AG09309 (cell line): Measurements from ENCODE around the gene RNASEH2A.
"Not testable (repeated sequence)": the region's sequence is repeated elsewhere in the genome, so short reads cannot be mapped to it uniquely, and the experiment has no call there.

Experiments used
- DNase-seq: peaks from one replicate; pipeline ENCODE4 v3.0.0-alpha.2; 2010; ENCODE audit warnings: low read depth
- H3K4me3 ChIP-seq: 2 replicates; pipeline ENCODE4 v1.5.1; 2011; ENCODE audit warnings: mild to moderate bottlenecking, low read depth, low read length, moderate library complexity; ENCODE audit not compliant: control insufficient read depth
- TF ChIP-seq, protein P1 (sequence below): IDR thresholded peaks from 2 replicates; pipeline ENCODE4 v1.5.1; 2011; ENCODE audit warnings: mild to moderate bottlenecking, low read depth, low read length, inconsistent platforms; ENCODE audit not compliant: insufficient read depth, control insufficient read depth; ENCODE audit errors: missing control alignments

RNASEH2A gene

GRCh38 chr19:12802267-12803106 is 3.9 kb upstream of the RNASEH2A start:
- TF ChIP-seq, protein P1, sequence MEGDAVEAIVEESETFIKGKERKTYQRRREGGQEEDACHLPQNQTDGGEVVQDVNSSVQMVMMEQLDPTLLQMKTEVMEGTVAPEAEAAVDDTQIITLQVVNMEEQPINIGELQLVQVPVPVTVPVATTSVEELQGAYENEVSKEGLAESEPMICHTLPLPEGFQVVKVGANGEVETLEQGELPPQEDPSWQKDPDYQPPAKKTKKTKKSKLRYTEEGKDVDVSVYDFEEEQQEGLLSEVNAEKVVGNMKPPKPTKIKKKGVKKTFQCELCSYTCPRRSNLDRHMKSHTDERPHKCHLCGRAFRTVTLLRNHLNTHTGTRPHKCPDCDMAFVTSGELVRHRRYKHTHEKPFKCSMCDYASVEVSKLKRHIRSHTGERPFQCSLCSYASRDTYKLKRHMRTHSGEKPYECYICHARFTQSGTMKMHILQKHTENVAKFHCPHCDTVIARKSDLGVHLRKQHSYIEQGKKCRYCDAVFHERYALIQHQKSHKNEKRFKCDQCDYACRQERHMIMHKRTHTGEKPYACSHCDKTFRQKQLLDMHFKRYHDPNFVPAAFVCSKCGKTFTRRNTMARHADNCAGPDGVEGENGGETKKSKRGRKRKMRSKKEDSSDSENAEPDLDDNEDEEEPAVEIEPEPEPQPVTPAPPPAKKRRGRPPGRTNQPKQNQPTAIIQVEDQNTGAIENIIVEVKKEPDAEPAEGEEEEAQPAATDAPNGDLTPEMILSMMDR: no peak
- no peak for DNase-seq
- H3K4me3 ChIP-seq: peak overlapping the region; percentile 86

- H3K4me3 ChIP-seq: no peak overlapping the region
These were observed 2.3 kb upstream of the RNASEH2A start for GRCh38 chr19:12804051-12804450.

DNA sequence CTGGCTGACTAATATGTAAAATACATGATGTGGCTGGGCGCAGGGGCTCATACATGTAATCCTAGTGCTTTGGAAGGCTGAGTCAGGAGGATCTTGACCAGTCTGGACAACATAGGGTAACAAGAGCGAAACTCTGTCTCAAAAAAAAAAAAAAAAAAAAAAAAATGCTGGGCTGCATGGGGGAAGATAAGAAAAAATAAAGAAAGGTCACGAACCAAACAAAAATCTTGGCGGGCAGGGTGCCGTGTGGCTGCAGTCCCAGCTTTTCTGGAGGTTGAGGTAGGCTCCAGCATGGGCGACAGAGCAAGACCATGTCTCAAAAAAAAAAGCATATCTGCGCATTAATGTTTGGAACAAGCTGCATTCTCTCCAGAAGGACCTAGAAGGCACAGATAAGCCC is 8.7 kb downstream of the RNASEH2A start:
- H3K4me3 ChIP-seq: no peak overlapping the region
- TF ChIP-seq, protein P1: no peak
- DNase-seq: no peak

More at GRCh38 chr19:12804051-12804450, 2.3 kb upstream of the RNASEH2A start:
- DNase-seq: no peak
- TF ChIP-seq, protein P1: no peak

GRCh38 chr19:12817188-12817587 is 10.8 kb downstream of the RNASEH2A start:
- DNase-seq, H3K4me3 ChIP-seq: not testable (repeated sequence)

DNA sequence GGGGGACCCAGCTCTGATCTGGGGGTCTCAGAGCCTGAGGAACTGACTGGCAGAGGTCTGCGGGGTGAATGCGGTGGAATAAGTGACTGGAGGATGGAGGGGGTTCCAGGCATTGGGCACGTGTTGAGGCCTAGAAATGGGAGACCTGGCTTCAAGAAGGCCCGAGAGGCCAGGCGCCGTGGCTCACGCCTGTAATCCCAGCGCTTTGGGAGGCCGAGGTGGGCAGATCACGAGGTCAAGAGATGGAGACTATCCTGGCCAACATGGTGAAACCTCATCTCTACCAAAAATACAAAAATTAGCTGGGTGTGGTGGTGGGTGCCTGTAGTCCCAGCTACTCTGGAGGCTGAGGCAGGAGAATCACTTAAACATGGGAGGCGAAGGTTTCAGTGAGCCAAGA is 11.4 kb downstream of the RNASEH2A start:
- H3K4me3 ChIP-seq, DNase-seq: not testable (repeated sequence)

- no peak overlapping the region for H3K4me3 ChIP-seq
- no peak for DNase-seq
- TF ChIP-seq, protein P1: no peak
These were observed 15.4 kb downstream of the RNASEH2A start for GRCh38 chr19:12821761-12822160.

DNA sequence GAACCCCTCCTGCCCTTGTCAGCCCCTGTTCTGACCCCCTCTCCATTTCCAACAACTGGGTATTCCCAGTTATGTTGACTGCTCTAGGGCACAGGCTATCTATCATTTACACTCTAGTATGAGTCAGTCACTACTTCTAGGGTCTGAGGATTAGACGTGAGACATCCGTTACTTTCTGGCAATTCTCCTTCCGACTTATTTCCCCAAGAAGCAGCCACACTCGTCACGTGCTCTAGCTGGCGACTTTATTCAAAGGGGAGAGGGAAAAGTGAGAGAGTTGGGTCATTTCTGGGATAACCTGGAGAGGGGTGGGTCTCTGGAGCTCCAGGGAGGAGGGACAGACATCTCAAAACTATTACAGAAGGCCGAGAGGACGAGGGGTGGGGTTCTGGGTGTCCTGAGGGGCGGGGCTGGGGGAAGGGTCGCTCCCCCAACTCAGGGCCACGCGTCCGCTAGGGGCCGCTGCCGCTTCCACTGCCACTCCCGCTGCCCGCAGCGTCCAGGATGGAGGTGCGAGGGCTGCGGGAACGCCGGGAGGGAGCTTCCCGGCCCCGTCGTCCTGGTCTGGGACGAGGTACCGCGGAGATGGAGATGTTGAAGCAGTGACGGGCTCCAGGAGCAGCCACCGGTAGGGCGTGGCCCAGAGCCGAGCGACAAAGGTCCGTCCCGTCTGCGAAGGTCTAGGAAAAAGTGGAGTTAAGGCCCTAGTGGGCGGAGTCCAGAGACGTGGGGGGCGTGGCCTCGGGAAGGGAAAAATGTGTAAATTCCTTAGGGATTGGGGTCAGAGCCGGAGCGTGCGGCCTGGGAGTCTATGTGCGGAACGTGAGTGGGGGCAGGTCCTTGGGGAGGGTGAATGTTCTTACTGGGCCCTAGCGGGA is 19.1 kb downstream of the RNASEH2A start:
- no peak overlapping the region for H3K4me3 ChIP-seq
- no peak for DNase-seq

More for the DNA sequence above, 19.1 kb downstream of the RNASEH2A start:
- TF ChIP-seq, protein P1: peak; percentile 31
